Activated gamma-delta T cell (primary cell): ENCODE data around the gene AP1G1.
"Not testable (repeated sequence)": the region's sequence is repeated elsewhere in the genome, so short reads cannot be mapped to it uniquely, and the experiment has no call there.

Experiments
- DNase-seq: peaks from one replicate; lab custom pipeline; 2025; lab: John Stamatoyannopoulos, UW
- total RNA-seq, 2 donors: gene quantifications; one replicate each; lab custom pipeline; 2026; lab: John Stamatoyannopoulos, UW

Gene AP1G1
- total RNA-seq: 166 to 176 reads per million in 2 donors

- peak; percentile 76 for DNase-seq
Observed at GRCh38 chr16:71808593-71809459, at the start of gene AP1G1. AP1G1 (minus strand) TSS chr16:71808834; CDS start chr16:71789479, 19,355 bp downstream.

DNA sequence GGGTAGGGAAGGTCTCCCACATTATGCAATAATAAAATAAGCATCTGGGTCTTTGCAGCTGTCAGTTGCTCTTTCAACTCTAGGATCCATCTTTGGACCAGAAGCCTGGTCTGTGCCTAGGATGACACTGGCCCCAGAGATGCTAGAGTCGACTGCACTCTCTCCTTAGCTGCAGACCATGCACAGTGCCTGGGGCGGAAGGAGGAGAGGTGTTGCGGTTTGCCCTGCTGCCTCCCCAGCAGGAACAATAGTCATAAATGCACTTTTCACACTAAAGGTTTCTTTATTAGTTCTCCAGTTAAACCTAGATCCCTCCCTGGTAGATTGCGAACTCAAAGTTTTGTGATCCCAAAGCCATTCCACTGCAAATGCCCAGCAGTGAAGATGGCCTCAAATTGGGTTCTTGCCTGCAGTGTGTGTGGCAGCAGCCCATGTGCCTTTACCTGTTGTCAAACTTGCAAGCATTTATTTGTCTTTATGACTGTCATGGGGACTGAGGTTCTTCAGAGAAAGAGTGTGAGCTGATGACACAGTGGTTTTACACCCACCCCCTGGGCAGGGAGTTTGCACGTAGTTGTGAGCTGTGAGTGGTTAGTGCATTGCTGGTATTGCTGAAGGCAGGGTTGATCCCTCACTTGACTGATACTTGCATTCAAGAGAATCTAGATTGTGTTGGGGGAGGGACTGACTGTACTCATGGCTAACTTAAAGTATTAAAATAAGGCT, 47.5 kb upstream of the AP1G1 start:
- no peak for DNase-seq

- no peak for DNase-seq
Observed at GRCh38 chr16:71854369-71854948, 45.8 kb upstream of the AP1G1 start.

DNA sequence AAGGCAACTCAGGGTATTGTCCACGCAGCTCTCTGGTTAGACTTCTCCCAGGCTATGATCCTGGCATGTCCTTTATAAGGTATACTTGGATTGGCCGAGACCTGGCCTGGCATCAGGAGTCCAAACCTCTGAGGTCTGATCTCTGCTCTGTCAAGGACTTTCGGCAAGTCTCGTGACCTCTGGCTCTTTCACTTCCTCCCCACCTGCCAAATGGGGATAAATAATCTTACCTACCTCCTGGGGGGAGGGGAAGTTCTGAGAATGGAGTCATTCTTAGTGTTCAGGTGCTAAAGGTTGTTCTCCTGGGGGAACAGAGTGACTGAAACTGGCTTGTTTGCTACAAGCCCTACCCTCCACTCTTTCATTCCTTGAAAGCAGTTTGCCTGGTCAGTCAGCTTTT, 44.8 kb upstream of the AP1G1 start:
- no peak for DNase-seq

- DNase-seq: no peak
Observed at GRCh38 chr16:71852561-71852960, 43.9 kb upstream of the AP1G1 start.

- DNase-seq: no peak
Observed at GRCh38 chr16:71852158-71852557, 43.5 kb upstream of the AP1G1 start.

DNA sequence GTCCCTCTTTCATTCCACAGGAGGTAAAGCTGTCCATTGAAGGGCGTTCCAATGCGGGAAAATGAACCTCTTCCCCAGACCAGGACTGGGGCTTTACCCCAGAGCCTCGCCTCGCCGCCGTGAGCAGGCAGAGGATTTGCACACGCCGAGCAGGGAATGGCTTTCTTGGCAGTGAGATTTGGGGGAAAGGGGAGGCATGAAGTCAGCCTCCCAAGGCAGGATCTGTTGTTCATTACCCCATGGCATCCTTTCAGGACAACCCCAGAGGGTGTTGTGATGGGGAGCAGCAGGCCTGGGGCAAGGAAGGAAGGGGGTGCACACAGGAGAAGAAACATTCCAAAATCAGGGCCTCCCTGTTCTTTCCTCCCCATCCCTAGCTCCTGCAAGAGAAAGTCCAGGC, 43.1 kb upstream of the AP1G1 start:
- DNase-seq: no peak

DNA sequence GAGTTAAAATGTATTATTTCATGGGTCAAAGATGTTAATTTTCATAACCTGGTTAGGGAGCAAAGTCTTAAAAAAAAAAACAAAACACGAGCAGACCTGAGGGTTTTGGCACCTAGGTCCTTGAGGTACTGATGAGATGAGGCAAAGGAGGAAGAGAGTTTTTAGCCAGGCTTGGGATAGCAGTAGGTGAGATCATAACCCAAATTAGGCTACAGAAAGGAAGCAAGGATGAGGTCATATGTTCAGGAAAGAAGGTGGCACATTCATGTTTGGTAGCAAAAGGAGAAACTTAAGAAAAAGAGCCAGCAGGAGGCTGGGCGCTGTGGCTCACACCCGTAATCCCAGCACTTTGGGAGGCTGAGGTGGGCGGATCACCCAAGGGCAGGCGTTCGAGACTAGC, 40.0 kb upstream of the AP1G1 start:
- DNase-seq: no peak

DNA sequence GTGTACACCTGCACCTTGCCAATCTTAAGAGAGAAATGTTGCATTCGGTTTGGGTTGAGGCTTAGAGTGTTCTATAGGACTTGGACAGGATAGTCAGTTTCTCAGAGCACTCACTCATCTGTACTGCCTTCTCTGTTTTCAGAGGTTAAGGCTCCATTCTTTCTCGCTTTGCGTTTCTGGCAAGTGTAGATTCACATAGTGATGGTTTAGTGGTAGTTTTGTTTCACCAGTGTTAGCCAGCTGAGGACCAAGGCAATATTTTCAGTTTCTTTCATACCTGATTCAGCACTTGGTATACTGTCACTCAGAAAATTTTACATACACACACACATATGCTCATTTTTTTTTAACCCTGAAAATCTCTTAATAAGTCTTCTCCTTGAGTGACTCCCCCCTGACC, 38.5 kb upstream of the AP1G1 start:
- no peak for DNase-seq

GRCh38 chr16:71846431-71846830, 37.8 kb upstream of the AP1G1 start:
- DNase-seq: no peak

- DNase-seq: peak; percentile 90
Observed at GRCh38 chr16:71845639-71846430, 37.2 kb upstream of the AP1G1 start, which contains the start of gene ATXN1L. ATXN1L (plus strand) TSS chr16:71845976; CDS start chr16:71849741, 3,765 bp downstream.

GRCh38 chr16:71843572-71843971, 34.9 kb upstream of the AP1G1 start:
- DNase-seq: no peak

DNA sequence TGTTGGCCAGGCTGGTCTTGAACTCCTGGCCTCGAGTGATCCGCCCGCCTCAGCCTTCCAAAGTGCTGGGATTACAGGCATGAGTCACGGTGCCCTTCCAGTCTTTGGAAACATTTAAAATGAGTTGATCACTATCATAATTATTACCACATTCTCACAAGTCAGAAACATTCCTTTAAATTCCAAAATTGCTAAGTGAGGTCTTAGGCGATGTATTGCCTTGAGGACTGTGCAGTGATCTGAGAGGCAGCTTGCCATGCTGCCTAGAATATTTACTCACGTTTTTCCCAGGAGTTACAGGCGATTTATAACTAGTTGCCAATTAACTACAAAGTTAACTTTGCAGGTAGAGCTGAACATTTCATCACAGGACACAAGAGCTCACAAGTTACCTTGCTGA, 31.4 kb upstream of the AP1G1 start:
- DNase-seq: no peak

DNA sequence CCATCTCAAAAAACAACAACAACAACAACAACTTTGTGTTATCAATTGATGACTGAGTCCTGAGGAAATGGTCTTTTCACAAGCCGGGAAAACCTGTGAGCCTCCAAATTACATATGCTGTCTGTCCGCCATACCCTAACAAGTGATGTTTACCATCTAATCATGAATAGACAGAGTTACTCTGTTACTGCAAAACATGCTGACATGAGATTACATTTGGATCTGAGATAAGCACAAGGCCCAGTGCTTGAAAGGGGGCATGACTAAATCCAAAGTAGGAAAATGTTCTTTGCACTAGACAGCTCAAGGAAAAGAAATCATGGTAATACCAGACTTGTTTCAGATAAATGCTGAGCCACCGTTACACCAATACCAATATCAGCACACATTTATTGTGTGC, 28.5 kb upstream of the AP1G1 start:
- DNase-seq: no peak

DNA sequence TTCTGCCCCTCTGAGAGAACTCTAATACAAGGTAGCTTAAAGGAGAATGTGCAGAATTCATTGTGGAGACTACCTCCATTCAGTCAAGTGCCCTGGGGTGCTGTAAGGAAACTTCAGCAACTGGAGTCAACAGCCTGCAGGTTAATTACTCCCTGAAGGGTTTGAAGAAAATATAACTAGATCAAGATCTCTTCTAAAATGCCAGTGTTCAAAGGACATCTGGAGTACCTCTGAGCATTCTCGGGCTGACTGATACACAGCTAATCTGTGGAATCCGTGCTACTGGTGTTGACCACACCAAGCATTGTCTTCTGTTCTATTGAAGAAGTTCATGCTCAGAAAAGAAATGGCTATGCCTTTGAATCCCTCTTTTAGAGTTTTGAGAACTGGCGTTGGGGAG, 25.7 kb upstream of the AP1G1 start:
- no peak for DNase-seq

- DNase-seq: not testable (repeated sequence)
Observed at GRCh38 chr16:71832112-71832511, 23.5 kb upstream of the AP1G1 start.

DNA sequence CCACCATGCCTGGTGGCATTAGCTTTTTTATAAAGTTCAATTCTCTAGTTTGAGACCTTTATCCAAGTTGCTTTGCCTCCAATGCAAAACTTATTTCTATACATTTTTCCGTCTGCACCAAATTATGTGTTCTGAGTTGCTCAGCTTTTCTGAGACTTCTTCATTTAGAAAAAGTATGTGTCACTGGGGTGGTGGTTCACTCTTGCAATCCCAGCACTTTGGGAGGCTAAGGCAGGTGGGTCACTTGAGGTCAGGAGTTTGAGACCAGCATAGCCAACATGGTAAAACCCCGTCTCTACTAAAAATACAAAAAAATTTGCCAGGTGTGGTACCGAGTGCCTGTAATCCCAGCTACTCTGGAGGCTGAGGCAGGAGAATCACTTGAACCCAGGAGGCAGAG, 23.1 kb upstream of the AP1G1 start:
- DNase-seq: not testable (repeated sequence)

DNA sequence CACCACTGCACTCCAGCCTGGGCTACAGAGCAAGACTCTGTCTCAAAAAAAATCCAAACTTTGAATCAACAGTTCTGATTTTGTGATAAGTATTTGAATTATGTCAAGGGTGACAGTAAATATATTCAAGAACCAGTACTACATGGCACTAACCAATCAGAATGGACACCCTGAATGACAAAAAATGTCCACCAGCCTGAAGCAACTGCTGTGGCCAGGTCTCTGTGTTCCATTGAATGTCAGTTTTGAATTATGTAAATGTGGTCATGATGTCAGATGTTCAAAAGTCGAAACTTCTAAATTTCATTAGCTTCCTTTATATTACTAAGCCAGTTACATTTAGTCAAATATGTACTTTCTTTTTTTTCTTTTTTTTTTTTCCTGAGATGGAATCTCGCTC, 21.7 kb upstream of the AP1G1 start:
- DNase-seq: no peak

DNA sequence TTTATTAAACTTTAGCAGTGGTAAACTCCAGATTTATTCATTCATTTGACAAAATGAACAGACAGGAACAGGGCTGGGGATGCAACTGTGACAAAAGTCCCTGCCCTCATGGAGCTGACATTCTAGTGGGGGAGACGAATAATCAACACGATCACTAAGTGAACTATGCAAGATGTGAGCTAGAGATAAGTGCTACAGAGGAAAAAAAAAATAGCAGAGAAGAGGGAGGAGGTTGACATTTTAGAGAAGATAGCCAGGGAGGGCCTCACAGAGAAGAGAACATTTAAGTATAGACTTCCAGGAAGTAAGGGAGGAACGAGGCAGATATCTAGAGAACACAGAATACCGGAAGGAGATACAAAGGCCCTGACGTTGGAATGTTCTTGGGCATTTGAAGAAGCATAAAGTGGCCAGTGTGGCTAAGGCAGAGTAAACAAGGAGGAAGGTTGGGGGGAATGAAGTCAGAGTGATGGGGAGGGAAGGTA, 17.9 kb upstream of the AP1G1 start:
- DNase-seq: no peak

DNA sequence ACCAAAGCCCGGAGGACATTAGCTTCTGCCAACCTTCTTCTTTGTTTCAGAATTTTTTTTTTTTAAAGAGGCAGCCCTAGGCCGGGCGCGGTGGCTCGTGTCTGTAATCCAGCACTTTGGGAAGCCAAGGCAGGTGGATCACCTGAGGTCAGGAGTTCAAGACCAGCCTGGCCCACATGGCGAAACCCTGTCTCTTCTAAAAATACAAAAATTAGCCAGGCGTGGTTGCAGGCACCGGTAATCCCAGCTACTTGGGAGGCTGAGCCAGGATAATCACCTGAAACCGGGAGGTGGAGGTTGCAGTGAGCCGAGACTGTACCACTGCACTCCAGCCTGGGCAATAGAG, 8.5 kb upstream of the AP1G1 start:
- not testable (repeated sequence) for DNase-seq

DNA sequence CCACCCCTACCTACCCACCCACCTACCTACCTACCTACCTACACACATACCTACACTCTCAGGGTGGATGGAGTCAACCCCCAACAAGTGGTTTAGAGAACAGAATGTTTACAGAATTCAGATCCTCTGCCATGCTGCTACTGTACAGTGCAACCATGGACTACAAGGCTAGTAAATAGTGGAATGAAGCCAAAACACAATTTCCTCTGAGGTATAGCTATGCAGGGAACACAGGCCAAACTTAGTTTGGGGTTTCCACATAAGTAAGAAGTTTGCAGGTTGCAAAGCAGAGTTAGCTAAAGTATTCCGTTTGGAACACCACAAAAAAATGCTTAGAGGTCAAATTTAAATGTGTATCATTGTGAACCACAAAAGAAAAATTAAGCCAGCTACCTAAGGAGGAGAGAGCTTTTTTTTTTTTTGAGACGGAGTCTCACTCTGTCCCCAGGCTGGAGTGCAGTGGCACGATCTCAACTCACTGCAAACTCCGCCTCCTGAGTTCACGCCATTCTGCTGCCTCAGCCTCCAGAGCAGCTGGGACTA, 2.7 kb upstream of the AP1G1 start:
- DNase-seq: no peak

DNA sequence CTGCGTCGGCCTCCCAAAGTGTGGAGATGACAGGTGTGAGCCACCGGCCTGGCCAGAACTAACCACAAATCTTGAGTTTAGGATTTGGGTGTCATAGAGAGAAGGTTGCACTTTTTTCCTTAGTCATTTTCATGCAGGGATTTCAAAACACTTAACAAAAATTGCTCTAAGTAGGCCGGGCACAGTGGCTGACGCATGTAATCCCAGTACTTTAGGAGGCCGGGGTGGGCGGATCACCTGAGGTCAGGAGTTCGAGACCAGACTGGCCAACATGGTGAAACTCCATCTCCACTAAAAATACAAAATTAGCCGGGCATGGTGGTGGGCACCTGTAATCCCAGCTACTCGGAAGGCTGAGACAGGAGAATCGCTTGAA, 1.5 kb upstream of the AP1G1 start:
- not testable (repeated sequence) for DNase-seq
